ENCODE results near the gene THUMPD3.

- TF ChIP-seq JUND (IDR thresholded peaks at IDR 0.05), result no peak
- no peak for TF ChIP-seq SP1 (IDR thresholded peaks at IDR 0.05)
Observed at GRCh38 chr3:9373465-9373864, 10.6 kb downstream of the THUMPD3 start.
